HFFc6 (cell line): ENCODE results near the gene C20orf202. TPM values are rescaled to one million over a fixed set of nuclear protein-coding genes. Genes with fewer than 3 reads are reported as not detected.
"Not testable (repeated sequence)": the region's sequence is repeated elsewhere in the genome, so short reads cannot be mapped to it uniquely, and the experiment has no call there.

Source experiments
- DNase-seq: peaks from one replicate; pipeline ENCODE4 v3.0.0-alpha.2; 2018
- H3K27ac Mint-ChIP-seq: 2 replicates; pipeline ENCODE4 v1.8.0; 2020; ENCODE audit warnings: mild to moderate bottlenecking, mixed read lengths
- H3K27me3 Mint-ChIP-seq: 2 replicates; pipeline ENCODE4 v1.8.0; 2021; ENCODE audit warnings: mild to moderate bottlenecking, moderate library complexity, mixed read lengths; ENCODE audit not compliant: insufficient read depth
- H3K36me3 Mint-ChIP-seq: 2 replicates; pipeline ENCODE4 v1.8.0; 2021; ENCODE audit warnings: low read depth, mixed read lengths
- H3K4me1 Mint-ChIP-seq: 2 replicates; pipeline ENCODE4 v1.8.0; 2020; ENCODE audit warnings: low read depth, mixed read lengths
- H3K4me3 Mint-ChIP-seq: 2 replicates; pipeline ENCODE4 v1.8.0; 2020; ENCODE audit warnings: mild to moderate bottlenecking, moderate library complexity, mixed read lengths
- H3K9me3 Mint-ChIP-seq: 2 replicates; pipeline ENCODE4 v1.8.0; 2020; ENCODE audit warnings: mild to moderate bottlenecking, mixed read lengths
- total RNA-seq, 6 experiments: library from RNA; stranded (reverse); fragmentation: NEBNext Ultra II Directional; extraction: Animal tissue kit (Norgen Biotek cat#: 25700); gene quantifications; 2 replicates in 1 of 6; 3 replicates in 5 of 6; pipeline ENCODE4 v1.2.3, GENCODE V29; 2021
- TF ChIP-seq, protein P1 (sequence below): fragments of 200-600 bp; sonication (generic); IDR thresholded peaks from 2 replicates; pipeline ENCODE4 v1.5.0; 2021; ENCODE audit warnings: antibody characterized with exemption, mild to moderate bottlenecking

Gene C20orf202
- total RNA-seq, 6 experiments from 2014 or later, result not detected

DNA sequence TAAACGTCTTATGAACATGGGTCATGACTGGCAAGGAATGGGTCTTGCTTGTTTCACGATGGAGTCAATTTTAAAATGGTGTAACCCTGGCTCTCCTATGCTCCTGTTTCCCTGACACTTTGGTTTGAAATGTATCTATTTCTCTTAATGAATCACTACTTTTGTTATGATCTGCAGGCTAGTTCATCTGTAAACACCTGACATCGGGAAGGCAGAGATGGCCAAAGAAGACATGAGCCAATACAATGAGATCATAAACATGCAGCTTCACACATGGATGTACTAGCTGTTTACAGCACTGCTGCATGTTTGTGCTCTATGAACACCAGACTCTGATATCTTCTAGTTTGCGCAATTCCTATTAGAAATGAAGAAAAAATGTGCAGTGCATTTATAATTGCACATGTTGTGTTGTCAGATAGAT is 11.6 kb downstream of the C20orf202 start:
- peaks cover 26% of the 10 kb centered on the region for H3K27me3 Mint-ChIP-seq
- peaks cover 22% of the 10 kb centered on the region for H3K4me1 Mint-ChIP-seq
- H3K9me3 Mint-ChIP-seq, result no peaks in the 10 kb centered on the region
- H3K27ac Mint-ChIP-seq, result no peak overlapping the region
- H3K36me3 Mint-ChIP-seq, result no peaks in the 10 kb centered on the region
- DNase-seq, result no peak
- TF ChIP-seq, protein P1, sequence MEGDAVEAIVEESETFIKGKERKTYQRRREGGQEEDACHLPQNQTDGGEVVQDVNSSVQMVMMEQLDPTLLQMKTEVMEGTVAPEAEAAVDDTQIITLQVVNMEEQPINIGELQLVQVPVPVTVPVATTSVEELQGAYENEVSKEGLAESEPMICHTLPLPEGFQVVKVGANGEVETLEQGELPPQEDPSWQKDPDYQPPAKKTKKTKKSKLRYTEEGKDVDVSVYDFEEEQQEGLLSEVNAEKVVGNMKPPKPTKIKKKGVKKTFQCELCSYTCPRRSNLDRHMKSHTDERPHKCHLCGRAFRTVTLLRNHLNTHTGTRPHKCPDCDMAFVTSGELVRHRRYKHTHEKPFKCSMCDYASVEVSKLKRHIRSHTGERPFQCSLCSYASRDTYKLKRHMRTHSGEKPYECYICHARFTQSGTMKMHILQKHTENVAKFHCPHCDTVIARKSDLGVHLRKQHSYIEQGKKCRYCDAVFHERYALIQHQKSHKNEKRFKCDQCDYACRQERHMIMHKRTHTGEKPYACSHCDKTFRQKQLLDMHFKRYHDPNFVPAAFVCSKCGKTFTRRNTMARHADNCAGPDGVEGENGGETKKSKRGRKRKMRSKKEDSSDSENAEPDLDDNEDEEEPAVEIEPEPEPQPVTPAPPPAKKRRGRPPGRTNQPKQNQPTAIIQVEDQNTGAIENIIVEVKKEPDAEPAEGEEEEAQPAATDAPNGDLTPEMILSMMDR, result no peak
- no peak overlapping the region for H3K4me3 Mint-ChIP-seq

DNA sequence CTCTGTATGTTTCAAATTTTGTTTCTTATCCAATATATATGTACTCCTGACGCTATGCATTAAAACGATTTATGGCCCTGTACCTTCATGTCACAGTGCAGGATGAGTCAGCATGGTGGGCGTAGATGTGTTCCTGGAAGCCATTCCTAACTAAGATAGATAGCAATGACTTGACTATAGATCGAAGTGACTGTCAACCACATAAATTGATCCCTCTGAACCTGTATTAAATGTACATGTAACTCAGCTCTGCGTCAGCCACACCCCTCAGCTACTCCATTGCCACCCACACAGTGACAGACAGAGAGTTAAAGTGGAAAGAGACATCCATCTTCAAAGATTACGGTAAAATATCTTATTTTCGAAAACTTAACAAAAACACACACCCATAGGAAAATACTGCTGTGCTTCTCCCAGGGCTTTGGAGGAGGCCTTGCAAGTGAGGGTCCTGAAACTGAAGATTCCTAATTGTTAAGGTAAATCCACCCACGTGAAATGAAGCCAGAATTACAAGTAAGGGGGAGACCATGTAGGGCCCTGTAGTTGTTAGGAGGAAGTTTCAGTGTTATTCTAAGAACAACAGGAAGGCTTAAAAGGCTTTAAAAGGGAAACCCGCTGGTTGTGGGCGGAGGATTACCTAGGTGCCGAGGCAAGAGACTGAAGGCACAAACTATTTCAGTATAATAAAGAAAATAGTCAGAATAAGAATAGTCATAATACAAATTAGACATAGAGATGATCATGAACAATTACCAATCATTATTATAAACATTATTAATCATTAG is 12.3 kb downstream of the C20orf202 start:
- TF ChIP-seq, protein P1, result no peak
- H3K27me3 Mint-ChIP-seq, result peaks cover 26% of the 10 kb centered on the region
- no peaks in the 10 kb centered on the region for H3K9me3 Mint-ChIP-seq
- peaks cover 22% of the 10 kb centered on the region for H3K4me1 Mint-ChIP-seq
- no peaks in the 10 kb centered on the region for H3K36me3 Mint-ChIP-seq
- H3K4me3 Mint-ChIP-seq, result no peak overlapping the region
- no peak for DNase-seq
- H3K27ac Mint-ChIP-seq, result no peak overlapping the region

DNA sequence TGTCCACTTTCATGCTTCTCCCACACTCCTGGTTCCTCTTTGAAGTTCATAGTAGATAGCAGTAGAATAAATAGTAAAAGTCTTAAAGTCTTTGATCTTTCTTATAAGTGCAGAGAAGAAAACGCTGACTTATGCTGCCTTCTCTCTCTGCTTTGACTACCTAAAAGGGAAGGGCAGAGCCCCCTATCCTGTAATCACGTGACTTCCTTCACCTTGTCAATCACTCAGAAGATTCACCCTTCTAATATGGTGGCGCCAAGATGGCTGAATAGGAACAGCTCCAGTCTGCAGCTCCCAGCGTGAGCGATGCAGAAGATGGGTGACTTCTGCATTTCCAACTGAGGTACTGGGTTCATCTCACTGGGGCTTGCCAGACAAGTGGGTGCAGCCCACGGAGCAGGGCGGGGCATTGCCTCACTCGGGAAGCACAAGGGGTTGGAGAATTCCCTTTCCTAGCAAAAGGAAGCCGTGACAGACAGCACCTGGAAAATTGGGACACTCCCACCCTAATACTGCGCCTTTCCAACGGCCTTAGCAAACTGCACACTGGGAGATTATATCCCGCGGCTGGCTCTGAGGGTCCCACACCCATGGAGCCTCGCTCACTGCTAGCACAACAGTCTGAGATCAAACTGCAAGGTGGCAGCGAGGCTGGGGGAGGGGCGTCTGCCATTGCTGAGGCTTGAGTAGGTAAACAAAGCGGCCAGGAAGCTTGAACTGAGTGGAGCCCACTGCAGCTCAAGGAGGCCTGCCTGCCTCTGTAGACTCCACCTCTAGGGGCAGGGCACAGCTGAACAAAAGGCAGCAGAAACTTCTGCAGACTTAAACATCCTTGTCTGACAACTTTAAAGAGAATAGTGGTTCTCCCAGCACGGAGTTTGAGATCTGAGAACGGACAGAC is 13.5 kb downstream of the C20orf202 start:
- Mint-ChIP-seq H3K27me3 (peaks cover 28% of the 10 kb centered on the region), H3K4me1 (peaks cover 22% of the 10 kb centered on the region)
- H3K27ac Mint-ChIP-seq, H3K36me3 Mint-ChIP-seq, DNase-seq, H3K9me3 Mint-ChIP-seq, H3K4me3 Mint-ChIP-seq: not testable (repeated sequence)
- TF ChIP-seq, protein P1, result peak; percentile 21; the same call in 1 of the 2 replicates

DNA sequence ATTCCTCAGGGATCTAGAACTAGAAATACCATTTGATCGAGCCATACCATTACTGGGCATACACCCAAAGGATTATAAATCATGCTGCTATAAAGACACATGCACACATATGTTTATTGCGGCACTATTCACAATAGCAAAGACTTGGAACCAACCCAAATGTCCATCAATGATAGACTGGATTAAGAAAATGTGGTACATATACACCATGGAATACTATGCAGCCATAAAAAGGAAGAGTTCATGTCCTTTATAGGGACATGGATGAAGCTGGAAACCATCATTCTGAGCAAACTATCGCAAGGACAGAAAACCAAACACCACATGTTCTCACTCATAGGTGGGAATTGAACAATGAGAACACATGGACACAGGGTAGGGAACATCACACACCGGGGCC is 19.5 kb downstream of the C20orf202 start:
- not testable (repeated sequence) for H3K27ac Mint-ChIP-seq, H3K36me3 Mint-ChIP-seq, DNase-seq, H3K4me3 Mint-ChIP-seq, H3K4me1 Mint-ChIP-seq, H3K9me3 Mint-ChIP-seq
- peaks cover 12% of the 10 kb centered on the region for H3K27me3 Mint-ChIP-seq

DNA sequence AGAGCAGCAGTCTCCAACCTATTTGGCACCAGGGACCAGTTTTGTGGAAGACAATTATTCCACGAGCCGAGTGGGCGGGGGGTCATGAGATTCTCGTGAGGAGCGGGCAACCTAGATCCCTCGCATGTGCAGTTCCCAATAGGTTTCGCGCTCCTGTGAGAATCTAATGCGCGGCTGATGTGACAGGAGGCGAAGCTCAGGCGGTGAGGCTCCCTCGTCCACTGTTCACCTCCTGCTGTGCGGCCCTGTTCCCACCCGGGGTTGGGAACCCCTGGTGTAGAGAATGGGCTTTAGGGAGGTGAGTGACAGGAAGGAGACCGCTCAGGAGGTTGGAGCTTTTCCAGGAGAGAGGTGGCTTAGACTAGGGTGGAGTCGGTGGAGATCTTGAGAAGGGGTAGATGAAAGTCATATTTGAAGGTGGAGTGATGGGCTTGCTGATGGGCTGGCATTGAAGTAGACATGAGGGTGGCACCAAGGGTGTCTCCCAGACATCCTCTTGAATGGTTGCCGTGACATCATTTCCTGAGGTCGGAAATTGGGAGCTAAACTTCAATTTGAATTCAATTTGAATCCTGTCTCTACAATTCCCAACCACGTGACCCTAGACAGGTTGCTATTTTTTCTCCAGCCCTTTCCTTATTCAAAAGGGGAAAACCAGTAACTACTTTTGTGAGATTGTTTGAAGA is 21.1 kb downstream of the C20orf202 start:
- Mint-ChIP-seq H3K4me1 (no peaks in the 10 kb centered on the region), H3K27ac (no peak overlapping the region), H3K36me3 (no peaks in the 10 kb centered on the region), H3K4me3 (no peak overlapping the region; the same call in 1 of the 2 replicates), H3K27me3 (peaks cover 3% of the 10 kb centered on the region; the same call in 1 of the 2 replicates), H3K9me3 (peaks cover 10% of the 10 kb centered on the region; the same call in 1 of the 2 replicates)
- TF ChIP-seq, protein P1, result no peak
- DNase-seq, result no peak
